Putamen (tissue), 1 donor: ENCODE results near the gene BNIP2.
"Not testable (repeated sequence)": the region's sequence is repeated elsewhere in the genome, so short reads cannot be mapped to it uniquely, and the experiment has no call there.

ENCODE experiments used
- DNase-seq: peaks from one replicate; pipeline ENCODE4 v3.0.0-alpha.2; 2016; ENCODE audit warnings: low spot score

The BNIP2 gene

GRCh38 chr15:59688782-59689625, at the start of gene BNIP2:
Gene BNIP2, minus strand, starts transcription at chr15:59689320. Its CDS starts 6,863 bp downstream, at chr15:59682457.
- DNase-seq = peak; percentile 94

GRCh38 chr15:59738676-59739075, 49.6 kb upstream of the BNIP2 start:
- DNase-seq = no peak

GRCh38 chr15:59736181-59736580, 47.1 kb upstream of the BNIP2 start:
- no peak for DNase-seq

GRCh38 chr15:59725151-59725486, 36.0 kb upstream of the BNIP2 start:
- no peak for DNase-seq

GRCh38 chr15:59723687-59724346, 34.7 kb upstream of the BNIP2 start:
- DNase-seq = no peak

GRCh38 chr15:59722476-59722875, 33.4 kb upstream of the BNIP2 start:
- DNase-seq = no peak

- DNase-seq = no peak
Measured at GRCh38 chr15:59722037-59722436, 32.9 kb upstream of the BNIP2 start.

GRCh38 chr15:59721411-59721810, 32.3 kb upstream of the BNIP2 start:
- no peak for DNase-seq

GRCh38 chr15:59713177-59713576, 24.1 kb upstream of the BNIP2 start:
- DNase-seq = no peak

GRCh38 chr15:59711451-59712243, 22.5 kb upstream of the BNIP2 start:
- no peak for DNase-seq

GRCh38 chr15:59707619-59708018, 18.5 kb upstream of the BNIP2 start:
- no peak for DNase-seq

- DNase-seq = no peak
Measured at GRCh38 chr15:59703979-59704796, 15.1 kb upstream of the BNIP2 start.

GRCh38 chr15:59702351-59702750, 13.2 kb upstream of the BNIP2 start:
- no peak for DNase-seq

GRCh38 chr15:59701880-59702279, 12.8 kb upstream of the BNIP2 start:
- DNase-seq = no peak

GRCh38 chr15:59699810-59700431, 10.8 kb upstream of the BNIP2 start:
- DNase-seq = no peak

GRCh38 chr15:59698065-59698464, 8.9 kb upstream of the BNIP2 start:
- not testable (repeated sequence) for DNase-seq

- DNase-seq = no peak
Measured at GRCh38 chr15:59696332-59696731, 7.2 kb upstream of the BNIP2 start.

- DNase-seq = no peak
Measured at GRCh38 chr15:59694779-59695178, 5.7 kb upstream of the BNIP2 start.

- DNase-seq = peak; percentile 43
Measured at GRCh38 chr15:59691194-59691805, 2.2 kb upstream of the BNIP2 start.

GRCh38 chr15:59689626-59690236, 611 bp upstream of the BNIP2 start:
- DNase-seq = peak; percentile 39

- DNase-seq = no peak
Measured at GRCh38 chr15:59688423-59688781, 718 bp downstream of the BNIP2 start.
